NCI-H510A treated with DMSO at 0.1 percent for 48 hours (cell line): ENCODE measurements around the gene ETHE1.
"Not testable (repeated sequence)": the region's sequence is repeated elsewhere in the genome, so short reads cannot be mapped to it uniquely, and the experiment has no call there.

ENCODE experiments used
- DNase-seq: peaks from one replicate; lab custom pipeline; 2025; lab: John Stamatoyannopoulos, UW

The ETHE1 gene

GRCh38 chr19:43523696-43524095 is 3.3 kb downstream of the ETHE1 start:
- not testable (repeated sequence) for DNase-seq

GRCh38 chr19:43522929-43523328 is 4.1 kb downstream of the ETHE1 start:
- no peak for DNase-seq

- peak; percentile 83 for DNase-seq
These were observed 7.4 kb downstream of the ETHE1 start for GRCh38 chr19:43519436-43520088.

- DNase-seq: no peak
These were observed 8.9 kb downstream of the ETHE1 start for GRCh38 chr19:43518051-43518450.

- not testable (repeated sequence) for DNase-seq
These were observed 14.6 kb downstream of the ETHE1 start for GRCh38 chr19:43512399-43512798.

- DNase-seq: no peak
These were observed 15.7 kb downstream of the ETHE1 start for GRCh38 chr19:43511324-43511723.

- DNase-seq: no peak
These were observed 16.3 kb downstream of the ETHE1 start for GRCh38 chr19:43510713-43511112.

GRCh38 chr19:43507880-43508279 is 19.1 kb downstream of the ETHE1 start:
- DNase-seq: no peak

GRCh38 chr19:43506629-43507028 is 20.4 kb downstream of the ETHE1 start:
- DNase-seq: no peak

GRCh38 chr19:43505941-43506340 is 21.1 kb downstream of the ETHE1 start:
- DNase-seq: no peak

GRCh38 chr19:43505186-43505456 is 21.9 kb downstream of the ETHE1 start:
- no peak for DNase-seq

- DNase-seq: peak; percentile 27
These were observed 22.4 kb downstream of the ETHE1 start, which contains the start of gene PHLDB3 for GRCh38 chr19:43504426-43505185. TSS of gene PHLDB3 (minus strand) at chr19:43504746. CDS start at chr19:43504118, 628 bp downstream.

GRCh38 chr19:43503501-43504425 is 23.2 kb downstream of the ETHE1 start:
- peak; percentile 86 for DNase-seq

GRCh38 chr19:43502419-43502976 is 24.5 kb downstream of the ETHE1 start:
- DNase-seq: no peak

GRCh38 chr19:43501661-43502418 is 25.2 kb downstream of the ETHE1 start:
- no peak for DNase-seq

- DNase-seq: no peak
These were observed 28.0 kb downstream of the ETHE1 start for GRCh38 chr19:43499042-43499441.

- DNase-seq: no peak
These were observed 28.7 kb downstream of the ETHE1 start for GRCh38 chr19:43498233-43498842.

GRCh38 chr19:43496960-43497359 is 30.0 kb downstream of the ETHE1 start:
- no peak for DNase-seq

- no peak for DNase-seq
These were observed 31.9 kb downstream of the ETHE1 start for GRCh38 chr19:43495082-43495481.

GRCh38 chr19:43490759-43491158 is 36.2 kb downstream of the ETHE1 start:
- DNase-seq: no peak

GRCh38 chr19:43489979-43490599 is 36.9 kb downstream of the ETHE1 start:
- no peak for DNase-seq
